Pons (tissue), 1 donor: ENCODE results near the gene B4GALT5.
A peak's percentile ranks its signal among the peaks of the same experiment; 100 is the strongest.
"Not testable (repeated sequence)": the region's sequence is repeated elsewhere in the genome, so short reads cannot be mapped to it uniquely, and the experiment has no call there.

Experiments
- DNase-seq: peaks from one replicate; pipeline ENCODE4 v3.0.0-alpha.2; 2016; ENCODE audit warnings: low spot score

Gene B4GALT5

DNA sequence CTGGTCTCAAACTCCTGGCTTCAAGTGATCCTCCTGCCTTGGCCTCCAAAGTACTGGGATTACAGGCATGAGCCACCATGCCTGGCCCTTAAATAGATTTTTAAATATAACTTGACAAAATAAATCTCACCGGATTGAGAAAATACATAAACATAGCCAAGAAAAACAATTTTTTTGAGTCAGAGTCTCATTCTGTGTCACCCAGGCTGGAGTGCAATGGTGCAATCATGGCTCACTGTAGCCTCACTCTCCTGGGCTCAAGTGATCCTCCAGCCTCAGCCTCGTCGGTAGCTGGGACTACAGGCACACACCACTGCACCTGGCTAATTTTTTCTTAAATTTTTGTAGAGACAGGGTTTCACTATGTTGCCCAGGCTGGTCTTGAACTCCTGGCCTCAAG is 85.4 kb downstream of the B4GALT5 start:
- DNase-seq = not testable (repeated sequence)

DNA sequence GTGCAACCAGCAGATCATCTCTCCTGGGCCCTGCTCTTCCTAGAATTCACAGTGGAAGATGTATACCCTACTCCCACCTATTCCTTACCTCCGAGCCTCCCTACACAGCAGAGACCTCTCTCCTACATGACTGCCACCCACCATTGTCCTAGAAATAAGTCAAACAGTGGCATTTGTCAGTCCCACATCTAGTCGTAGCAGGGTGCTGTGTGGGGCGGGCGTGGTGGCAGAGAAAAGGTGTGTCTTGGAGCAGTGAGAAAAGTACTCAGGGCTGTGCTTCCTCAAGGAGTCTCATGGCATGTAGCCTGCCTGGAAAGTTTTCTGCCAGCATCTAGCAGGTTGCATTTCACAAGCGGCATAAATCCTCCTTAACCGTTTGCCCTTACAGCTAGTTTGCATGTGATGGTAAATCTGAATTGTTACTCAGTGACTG is 86.3 kb downstream of the B4GALT5 start:
- no peak for DNase-seq

DNA sequence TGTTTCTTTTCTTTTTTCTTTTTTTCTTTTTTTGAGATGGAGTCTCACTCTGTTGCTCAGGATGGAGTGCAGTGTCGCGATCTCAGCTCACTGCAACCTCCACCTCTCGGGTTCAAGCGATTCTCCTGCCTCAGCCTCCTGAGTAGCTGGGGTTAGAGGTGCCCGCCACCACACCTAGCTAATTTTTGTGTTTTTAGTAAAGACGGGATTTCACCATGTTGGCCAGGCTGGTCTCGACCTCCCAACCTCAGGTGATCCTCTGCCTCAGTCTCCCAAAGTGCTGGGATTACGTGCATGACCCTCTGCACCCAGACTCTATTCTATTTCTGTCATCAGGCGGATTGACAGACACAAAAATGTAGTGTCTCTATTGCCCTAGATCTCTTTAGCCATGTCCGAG is 88.7 kb downstream of the B4GALT5 start:
- DNase-seq = not testable (repeated sequence)

DNA sequence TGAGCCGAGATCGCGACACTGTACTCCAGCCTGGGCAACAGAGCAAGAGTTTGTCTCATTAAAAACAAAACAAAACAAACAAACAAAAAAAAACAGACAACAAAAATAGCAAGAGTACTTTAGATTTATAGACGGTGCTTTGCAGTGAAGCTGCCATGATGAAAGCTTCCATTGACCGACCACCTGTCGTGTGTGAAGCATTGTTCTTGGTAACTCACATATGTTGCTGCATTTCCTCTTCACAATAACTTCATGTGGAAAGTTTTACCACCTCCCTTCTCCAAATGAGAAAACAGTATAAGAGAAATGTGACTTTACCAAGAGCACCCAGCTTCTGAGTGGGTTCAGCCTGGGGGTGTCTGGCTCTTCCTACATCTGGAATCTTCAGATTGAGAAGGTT is 89.4 kb downstream of the B4GALT5 start:
- DNase-seq = no peak

DNA sequence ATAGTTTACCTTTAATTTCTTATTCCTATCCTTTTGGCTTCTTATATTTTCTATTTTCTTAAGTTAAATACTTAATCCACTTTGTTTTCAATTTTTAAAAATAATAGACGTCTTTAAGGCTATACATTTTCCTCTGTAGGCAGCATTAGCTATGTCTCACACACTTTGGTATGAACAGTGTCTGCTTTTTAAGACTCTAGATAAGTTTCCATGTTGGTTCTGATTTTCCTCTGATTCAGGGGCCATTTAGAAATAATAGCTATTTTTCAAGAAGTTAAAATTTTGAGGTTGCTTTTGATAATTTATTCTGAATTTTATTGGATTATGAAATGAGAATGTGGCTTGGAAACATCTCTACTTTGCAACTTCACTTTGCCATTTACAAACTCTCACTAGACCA is 91.4 kb downstream of the B4GALT5 start:
- DNase-seq = no peak

DNA sequence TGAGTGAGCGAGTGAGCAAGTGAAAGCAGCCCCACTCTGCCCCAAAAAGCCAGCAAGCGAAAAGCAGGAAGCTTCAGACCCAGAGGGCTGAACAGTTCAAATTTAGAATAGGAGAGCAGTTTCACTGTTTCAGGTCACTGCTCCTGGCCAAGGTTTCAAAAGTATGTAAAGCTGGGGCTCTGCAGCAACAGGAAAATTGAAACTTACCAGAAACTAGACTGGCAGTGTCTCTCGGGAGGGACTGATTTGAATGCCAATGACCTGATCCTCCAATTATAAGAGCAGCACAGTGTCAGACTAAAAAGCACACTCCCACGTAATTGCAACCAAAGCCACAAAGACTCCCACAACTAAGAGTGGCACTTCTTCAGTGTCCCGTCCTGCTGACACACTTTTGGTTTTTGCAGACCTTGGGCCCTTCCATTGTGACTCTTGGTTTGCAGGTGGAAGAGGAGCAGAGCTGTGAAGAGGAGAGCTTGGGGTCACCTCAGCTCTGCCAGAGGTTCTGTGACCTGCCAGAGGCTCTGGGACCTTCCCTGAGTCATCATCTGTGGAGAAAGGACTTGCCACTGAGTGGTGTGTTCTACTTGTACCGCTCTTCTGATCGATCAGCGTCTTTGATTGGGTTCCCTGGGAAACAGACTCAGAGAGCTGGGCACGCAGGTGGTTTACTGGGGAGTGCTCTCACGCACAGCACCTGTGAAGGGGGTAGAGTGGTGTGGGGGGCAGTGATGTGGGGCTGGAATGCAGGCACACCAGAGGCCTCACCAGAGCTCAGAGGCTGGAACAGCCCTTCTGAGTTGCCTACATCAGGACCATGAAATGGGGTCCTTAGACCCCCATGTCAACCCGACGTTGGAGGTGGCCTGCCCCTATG is 93.1 kb downstream of the B4GALT5 start:
- DNase-seq = no peak

DNA sequence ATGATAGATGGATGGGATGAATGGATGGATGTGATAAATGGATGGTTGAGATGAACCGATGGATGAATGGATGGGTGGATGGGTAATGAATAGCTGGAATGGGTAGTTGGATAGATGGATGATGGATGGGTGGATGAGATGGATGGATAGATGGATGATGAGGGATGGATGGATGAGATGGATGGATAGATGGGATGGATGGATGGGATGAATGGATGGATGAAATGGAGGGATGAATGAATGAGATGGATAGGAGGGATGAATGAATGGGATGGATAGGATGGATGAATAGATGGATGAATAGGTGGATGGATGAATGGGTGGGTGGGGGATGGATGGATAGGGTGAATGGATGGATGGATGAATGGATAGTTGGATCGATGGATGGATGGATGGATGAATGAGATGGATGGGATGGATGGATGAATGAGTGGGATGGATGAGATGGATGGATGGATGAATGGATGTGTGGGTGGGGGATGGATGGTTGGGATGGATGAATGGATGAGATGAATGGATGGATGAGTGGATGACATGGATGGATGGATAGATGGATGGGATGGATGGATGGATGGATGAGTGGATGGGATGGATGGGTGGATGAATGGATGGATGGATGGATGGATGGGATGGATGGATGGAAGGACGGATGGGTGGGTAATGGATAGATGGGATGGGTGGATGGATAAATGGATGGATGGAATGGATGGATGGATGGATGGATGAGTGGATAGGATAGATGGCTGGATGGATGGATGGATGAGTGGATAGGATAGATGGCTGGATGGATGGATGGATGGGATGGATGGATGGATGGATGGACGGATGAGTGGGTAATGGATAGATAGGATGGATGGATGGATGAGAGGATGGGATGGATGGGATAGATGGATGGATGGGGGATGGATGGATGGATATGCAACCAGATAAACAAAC is 94.3 kb downstream of the B4GALT5 start:
- no peak for DNase-seq

DNA sequence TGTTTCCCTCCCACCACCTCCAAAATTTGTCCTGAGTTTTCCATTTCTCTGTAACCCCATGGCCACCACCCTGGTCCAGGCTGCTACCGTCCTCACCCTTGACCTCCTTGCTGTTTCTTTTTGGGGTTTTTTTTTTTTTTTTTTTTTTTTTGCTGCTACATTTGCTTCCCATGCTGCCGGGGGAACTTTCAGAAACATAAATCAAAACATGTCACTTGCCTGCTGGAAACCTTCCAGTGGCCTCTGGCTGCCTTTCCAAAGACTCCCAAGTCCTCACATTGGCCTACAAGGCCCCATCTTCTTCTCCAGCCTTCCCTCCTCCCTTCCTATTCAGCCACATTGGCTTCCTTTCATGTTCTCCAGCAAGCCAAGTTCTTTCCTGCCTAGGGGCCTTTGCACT is 95.4 kb downstream of the B4GALT5 start:
- DNase-seq = no peak

DNA sequence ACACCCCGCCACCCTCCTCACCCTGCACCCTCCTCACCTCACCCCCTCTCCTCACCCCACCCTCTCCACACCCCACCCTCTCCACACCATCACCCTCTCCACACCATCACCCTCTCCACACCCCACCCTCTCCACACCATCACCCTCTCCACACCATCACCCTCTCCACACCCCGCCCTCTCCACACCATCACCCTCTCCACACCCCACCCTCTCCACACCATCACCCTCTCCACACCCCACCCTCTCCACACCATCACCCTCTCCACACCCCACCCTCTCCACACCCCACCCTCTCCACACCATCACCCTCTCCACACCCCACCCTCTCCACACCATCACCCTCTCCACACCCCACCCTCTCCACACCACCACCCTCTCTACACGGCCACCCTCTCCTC is 96.3 kb downstream of the B4GALT5 start:
- DNase-seq = not testable (repeated sequence)

DNA sequence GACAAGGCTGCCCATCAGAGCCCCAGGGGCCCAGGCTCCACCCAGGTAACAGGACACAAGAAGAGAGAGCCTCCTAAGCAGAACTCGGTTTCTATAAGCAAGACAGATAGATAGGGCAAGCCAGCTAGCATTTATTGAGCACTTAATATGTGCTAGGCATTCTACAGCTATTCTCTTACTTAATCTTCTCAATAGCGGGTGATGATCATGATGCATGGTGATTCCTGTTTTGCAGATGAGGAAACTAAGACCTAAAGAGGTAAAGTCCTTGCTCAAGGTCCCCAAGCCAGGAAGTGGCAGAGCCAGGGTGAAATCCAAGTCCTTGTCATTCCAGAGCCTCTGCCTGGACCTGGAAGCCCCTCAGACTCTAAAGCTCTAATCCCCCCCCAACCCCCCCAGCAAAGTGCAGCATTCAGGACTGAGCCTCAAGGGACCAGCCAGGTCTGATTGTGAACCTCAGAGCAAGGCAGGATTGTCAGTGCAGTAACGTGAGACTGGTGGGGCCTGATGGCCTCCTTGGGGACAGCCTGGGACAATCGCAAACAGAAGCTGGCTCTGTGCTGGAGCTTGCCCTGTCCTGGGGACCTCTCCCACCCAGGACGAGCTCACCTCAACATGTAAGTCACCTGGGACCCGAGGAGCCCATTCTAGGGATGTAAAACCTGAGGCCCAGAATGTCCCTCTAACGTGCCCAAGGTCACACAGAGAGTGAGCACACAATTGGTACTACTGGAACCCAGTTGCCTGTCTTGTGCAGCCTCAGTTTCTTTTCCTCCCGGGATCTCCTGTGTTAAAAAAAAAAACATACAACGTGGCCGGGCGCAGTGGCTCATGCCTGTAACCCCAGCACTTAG is 97.3 kb downstream of the B4GALT5 start:
- DNase-seq = no peak

DNA sequence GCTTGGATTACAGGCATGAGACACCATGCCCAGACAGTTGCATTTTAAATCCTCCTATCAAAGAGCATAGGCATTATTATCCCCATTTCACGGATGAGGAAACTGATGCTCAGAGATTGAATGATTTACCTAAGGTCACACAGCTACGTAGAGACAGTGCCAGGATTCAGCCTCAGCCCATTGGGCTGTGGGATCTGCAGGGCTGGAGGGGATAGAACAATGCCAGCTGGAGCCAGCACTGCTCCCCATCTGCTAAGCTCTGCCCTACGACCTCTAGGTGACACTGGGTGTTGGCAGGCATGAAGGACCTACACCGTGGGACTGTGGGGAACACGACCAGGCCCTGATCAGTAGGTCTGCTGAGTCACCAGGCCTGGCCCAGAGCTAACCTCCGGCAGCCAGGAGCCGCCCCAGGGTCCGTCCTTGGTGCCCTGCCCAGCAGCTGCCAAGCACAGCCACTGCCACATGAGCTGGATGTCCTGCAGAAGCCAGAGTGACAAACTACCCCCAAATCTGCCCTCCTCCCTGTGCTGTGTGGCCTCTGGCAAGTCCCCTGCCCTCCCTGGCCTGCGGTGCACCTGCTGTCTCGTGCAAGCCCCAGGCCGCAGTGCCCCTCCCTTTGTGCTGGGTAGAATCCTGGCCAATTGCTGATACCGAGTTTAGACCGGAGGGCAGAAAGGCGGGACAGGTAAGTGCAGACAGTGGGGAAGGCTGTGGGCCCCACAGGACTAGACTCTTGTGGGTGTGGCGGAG is 98.1 kb downstream of the B4GALT5 start:
- no peak for DNase-seq

DNA sequence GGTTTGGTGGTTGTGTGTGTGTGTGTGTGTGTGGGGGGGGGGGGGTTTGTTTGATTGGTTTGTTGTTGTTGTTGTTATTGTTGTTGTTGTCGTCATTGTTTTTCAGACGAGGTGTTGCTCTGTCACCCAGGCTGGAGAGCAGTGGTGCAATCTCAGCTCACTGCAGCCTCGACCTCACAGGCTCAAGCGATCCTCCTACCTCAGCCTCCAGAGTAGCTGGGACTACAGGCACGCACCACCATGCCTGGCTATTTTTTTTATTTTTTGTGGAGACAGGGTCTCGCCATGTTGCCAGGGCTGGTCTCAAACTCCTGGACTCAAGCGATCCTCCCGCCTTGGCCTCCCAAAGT is 98.7 kb downstream of the B4GALT5 start:
- not testable (repeated sequence) for DNase-seq

DNA sequence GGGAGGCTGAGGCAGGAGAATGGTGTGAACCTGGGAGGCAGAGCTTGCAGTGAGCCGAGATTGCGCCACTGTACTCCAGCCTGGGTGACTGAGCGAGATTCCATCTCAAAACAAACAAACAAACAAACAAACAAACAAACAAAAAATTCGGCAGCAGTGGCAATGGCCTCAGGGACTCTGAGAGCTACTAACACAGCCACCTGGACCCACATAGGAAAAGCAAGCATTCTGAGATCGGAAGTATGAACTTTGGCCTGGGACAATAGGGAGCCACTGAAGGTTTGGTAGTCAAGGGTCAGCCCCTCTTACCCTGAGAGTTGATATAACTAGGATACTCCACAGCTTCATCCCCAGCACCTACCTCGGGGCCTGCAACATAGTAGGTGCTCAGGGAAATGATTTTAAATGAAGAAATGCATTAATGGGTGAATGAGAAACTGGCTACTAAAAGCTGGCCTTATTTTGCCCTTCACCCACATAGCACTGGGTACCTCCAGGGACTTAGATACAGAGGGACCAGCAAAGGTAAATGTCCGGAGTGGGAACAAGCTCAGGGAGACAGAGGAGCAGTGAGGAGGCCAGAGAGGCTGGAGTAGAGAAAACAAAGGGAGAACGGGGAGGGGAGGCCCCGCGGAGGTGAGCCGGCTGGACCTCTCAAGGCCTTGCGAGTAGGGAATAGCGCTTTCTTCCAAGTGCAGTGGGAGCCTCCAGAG is 99.2 kb downstream of the B4GALT5 start:
- no peak for DNase-seq

DNA sequence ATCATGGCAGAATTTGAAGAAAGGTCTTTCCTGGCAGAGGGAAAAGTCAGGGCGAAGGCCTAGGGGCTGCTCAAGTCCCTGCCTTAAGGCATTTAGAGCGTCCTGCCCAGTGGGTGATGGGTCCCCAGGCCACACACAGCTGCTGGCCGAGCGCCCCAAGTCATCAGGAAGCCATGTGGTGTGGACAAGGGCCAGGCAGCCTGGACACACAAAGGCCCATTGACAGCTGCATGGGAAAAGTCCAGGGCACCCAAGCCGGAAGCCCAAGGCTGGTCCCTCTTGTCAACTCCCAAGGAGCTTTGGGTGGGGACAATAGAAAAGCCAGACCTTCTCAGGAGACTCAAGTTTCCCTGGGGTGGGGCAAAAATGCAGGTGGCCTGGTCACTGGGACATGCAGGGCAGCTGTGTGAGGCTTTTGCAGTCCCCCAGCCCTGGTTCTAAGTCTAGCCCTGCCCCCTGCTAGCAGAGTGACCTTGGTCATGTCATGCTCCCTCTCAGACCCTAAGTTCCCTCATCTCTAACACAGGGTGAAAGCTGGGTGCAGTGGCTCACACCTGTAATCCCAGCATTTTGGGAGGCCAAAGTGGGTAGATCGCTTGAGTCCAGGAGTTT is 101.4 kb downstream of the B4GALT5 start:
- peak; percentile 96 for DNase-seq

DNA sequence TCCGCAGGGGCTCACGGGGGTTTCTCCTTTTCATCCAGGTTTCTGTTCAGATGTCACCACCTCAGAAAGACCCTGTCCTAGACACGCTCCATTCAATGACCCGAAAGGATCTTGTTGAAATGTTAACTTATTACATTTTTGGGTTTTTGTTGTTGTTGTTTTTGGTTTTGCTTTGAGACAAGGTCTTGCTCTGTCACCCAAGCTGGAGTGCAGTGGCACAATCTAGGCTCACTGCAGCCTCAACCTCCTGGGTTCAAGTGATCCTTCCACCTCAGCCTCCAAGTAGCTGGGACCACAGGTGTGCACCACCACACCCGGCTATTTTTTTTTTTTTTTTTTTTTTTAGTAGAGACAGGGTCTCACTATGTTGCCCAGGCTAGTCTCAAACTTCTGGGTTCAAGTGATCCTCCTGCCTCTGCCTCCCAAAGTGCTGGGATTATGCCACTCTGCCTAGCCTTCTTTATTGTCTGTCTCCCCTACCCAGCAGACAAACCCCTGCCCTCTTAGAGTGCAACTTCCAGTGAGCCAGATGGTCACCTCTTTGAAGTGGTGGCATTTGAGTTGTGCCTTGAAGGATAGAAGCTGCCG is 102.0 kb downstream of the B4GALT5 start:
- DNase-seq = not testable (repeated sequence)

DNA sequence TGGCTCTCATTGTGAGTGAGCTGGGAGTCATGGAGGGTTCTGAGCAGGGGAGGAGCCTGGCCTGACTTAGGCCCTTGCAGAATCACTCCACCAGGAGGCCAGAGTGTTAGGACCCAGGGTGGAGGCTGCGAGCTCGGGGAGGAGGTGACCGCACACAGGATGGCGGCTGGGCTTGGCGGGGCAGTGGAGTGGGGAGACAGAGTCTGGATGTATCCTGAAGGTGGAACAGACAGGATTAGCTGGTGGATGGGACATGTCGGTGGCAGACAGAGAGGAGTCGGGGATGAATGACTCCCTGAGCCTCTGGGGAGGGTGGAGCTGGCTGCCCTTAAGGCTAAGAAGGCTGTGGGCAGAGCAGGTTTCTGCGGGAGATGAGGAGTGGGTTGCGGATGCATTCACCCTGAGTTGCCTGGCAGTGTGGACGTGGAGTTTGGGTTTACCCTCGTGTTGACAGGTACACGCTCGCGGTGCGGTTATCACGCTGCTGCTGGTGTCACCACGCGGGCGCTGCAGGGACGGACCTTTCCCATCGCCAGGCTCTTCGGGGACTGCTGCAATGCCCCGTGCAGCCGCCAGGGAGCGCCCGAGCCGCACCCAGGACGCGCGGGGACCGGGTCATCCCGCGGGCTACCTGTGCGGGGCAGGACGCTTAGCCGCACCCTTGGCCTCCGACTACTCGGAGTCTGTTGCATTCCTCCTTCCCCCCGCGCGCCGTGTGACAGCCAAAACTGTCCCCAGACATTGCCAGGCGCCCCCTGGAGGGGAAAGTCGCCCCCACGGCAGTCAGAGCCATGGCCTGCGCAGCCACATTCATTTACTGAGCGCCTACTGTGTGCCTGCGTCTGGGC is 102.8 kb downstream of the B4GALT5 start:
- DNase-seq = peak; percentile 60

DNA sequence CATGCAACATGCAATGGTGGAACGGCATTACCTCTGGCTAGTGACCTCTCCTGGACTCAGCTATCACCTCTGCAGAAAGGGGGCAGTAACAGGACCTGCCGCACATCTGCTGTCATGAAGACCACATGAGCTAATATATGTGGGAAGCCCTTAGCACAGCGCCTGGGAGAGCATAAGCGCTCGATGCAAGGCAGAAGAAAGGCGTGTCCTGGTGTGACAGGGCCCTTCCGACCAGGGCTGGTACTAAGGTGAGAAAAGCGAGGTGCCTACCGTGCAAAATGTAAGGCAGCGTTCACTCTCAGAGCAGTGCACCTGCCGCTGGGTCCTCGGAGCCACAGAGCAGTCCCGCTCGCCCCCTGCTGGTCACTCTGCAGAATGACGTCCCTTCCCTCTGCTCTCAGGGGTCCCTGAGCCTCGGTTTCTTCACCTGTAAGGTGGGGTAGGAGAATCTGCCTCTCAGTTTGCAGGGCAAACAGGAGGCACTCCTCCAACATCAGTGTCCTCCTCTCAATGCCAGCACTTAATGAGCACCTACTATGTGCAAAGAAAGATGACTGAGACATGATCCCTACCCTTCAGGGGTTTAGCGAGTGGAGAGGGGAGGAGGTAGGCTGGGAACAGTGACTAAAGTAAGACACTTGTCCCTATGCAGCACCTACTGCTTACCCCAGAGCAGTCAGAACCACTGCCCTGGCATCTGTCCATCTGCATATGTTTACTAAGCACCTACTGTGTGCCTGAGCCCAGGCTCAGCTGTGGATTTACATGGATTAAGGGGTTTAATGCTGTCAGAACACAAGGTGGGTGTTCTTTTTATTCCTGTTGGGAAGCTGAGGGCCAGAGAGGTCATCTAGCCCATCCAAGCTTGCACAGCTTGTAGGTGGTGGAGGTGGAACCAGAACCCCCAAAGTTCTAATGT is 104.7 kb downstream of the B4GALT5 start:
- no peak for DNase-seq

DNA sequence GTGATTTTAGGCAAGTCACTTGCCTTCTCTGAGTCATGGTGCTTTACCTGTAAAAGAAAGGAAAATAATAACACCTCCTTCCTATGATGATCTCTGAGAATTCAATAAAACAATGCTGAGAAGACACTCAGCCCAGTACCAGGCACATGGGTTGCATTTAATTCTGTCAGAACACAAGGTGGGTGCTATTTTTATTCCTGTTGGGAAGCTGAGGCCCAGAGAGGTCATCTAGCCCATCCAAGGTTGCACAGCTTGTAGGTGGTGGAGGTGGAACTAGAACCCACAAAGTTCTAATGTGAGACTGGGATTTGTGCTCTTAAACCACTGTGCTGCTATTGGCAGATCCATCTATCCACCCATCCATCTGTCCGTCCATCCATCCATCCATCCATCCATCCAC is 106.1 kb downstream of the B4GALT5 start:
- no peak for DNase-seq
